SH-SY5Y (cell line): Measurements from ENCODE around the gene OTUB1.

Source experiments
- GATA2 ChIP-seq: IDR thresholded peaks from 2 replicates; pipeline ENCODE4 v1.6.1; 2011; ENCODE audit warnings: mild to moderate bottlenecking, low read depth, low read length
- GATA3 ChIP-seq: IDR thresholded peaks from 2 replicates; pipeline ENCODE4 v1.6.1; 2011; ENCODE audit warnings: low read depth, mild to moderate bottlenecking, low read length, moderate library complexity

- TF ChIP-seq GATA2, result no peak
- no peak for TF ChIP-seq GATA3
These were observed 13.2 kb downstream of the OTUB1 start for GRCh38 chr11:63999349-64000025.
